ENCODE measurements around the gene ARR3. TPM values are rescaled to one million over a fixed set of nuclear protein-coding genes. Genes with fewer than 3 reads are reported as not detected.
"Not testable (repeated sequence)": the region's sequence is repeated elsewhere in the genome, so short reads cannot be mapped to it uniquely, and the experiment has no call there.

The ARR3 gene
- total RNA-seq, 1 donor from 2014 or later: not detected

- no peak for TF ChIP-seq CTCF (IDR thresholded peaks at IDR 0.05; ENCODE audit: insufficient read depth, low read length, severe bottlenecking)
- DNase-seq (ENCODE audit: low read depth): no peak
- FAIRE-seq: no peak
- no peaks in the 10 kb centered on the region for H3K27me3 ChIP-seq (ENCODE audit: control insufficient read depth, insufficient read depth, low read length)
- H3K36me3 ChIP-seq (ENCODE audit: control insufficient read depth, insufficient read depth, low read length): no peaks in the 10 kb centered on the region
- no peak within 1 kb of the TSS for H3K4me3 ChIP-seq (ENCODE audit: low read depth, low read length)
Measured at GRCh38 chrX:70234355-70234754, 33.8 kb upstream of the ARR3 start, which contains the start of gene AWAT1. Gene AWAT1, plus strand, starts transcription at chrX:70234655. Its CDS starts 41 bp downstream, at chrX:70234696.

GRCh38 chrX:70240751-70241150, 27.4 kb upstream of the ARR3 start:
- FAIRE-seq (no peak), DNase-seq (ENCODE audit: low read depth) (no peak)
- Histone ChIP-seq H3K36me3 (ENCODE audit: control insufficient read depth, insufficient read depth, low read length) (no peaks in the 10 kb centered on the region), H3K27me3 (ENCODE audit: control insufficient read depth, insufficient read depth, low read length) (no peaks in the 10 kb centered on the region), H3K4me3 (ENCODE audit: low read depth, low read length) (no peak overlapping the region)
- no peak for TF ChIP-seq CTCF (IDR thresholded peaks at IDR 0.05; ENCODE audit: insufficient read depth, low read length, severe bottlenecking)

GRCh38 chrX:70241501-70241900, 26.6 kb upstream of the ARR3 start:
- FAIRE-seq (no peak), DNase-seq (ENCODE audit: low read depth) (no peak)
- H3K36me3 ChIP-seq (ENCODE audit: control insufficient read depth, insufficient read depth, low read length): no peaks in the 10 kb centered on the region
- H3K27me3 ChIP-seq (ENCODE audit: control insufficient read depth, insufficient read depth, low read length): no peaks in the 10 kb centered on the region
- TF ChIP-seq CTCF (IDR thresholded peaks at IDR 0.05; ENCODE audit: insufficient read depth, low read length, severe bottlenecking): no peak
- H3K4me3 ChIP-seq (ENCODE audit: low read depth, low read length): no peak overlapping the region

GRCh38 chrX:70243601-70244000, 24.5 kb upstream of the ARR3 start:
- H3K36me3 ChIP-seq (ENCODE audit: control insufficient read depth, insufficient read depth, low read length); FAIRE-seq; H3K27me3 ChIP-seq (ENCODE audit: control insufficient read depth, insufficient read depth, low read length); H3K4me3 ChIP-seq (ENCODE audit: low read depth, low read length): not testable (repeated sequence)
- peak; percentile 39 for DNase-seq (ENCODE audit: low read depth)

- Histone ChIP-seq H3K36me3 (ENCODE audit: control insufficient read depth, insufficient read depth, low read length) (no peaks in the 10 kb centered on the region), H3K27me3 (ENCODE audit: control insufficient read depth, insufficient read depth, low read length) (no peaks in the 10 kb centered on the region), H3K4me3 (ENCODE audit: low read depth, low read length) (no peak overlapping the region)
- TF ChIP-seq CTCF (IDR thresholded peaks at IDR 0.05; ENCODE audit: insufficient read depth, low read length, severe bottlenecking): no peak
- no peak for DNase-seq (ENCODE audit: low read depth)
- FAIRE-seq: no peak
Measured at GRCh38 chrX:70244881-70245280, 23.3 kb upstream of the ARR3 start.

- H3K27me3 ChIP-seq (ENCODE audit: control insufficient read depth, insufficient read depth, low read length): no peaks in the 10 kb centered on the region
- H3K4me3 ChIP-seq (ENCODE audit: low read depth, low read length): no peak overlapping the region
- no peak for TF ChIP-seq CTCF (IDR thresholded peaks at IDR 0.05; ENCODE audit: insufficient read depth, low read length, severe bottlenecking)
- no peak for DNase-seq (ENCODE audit: low read depth)
- H3K36me3 ChIP-seq (ENCODE audit: control insufficient read depth, insufficient read depth, low read length): no peaks in the 10 kb centered on the region
- FAIRE-seq: no peak
Measured at GRCh38 chrX:70247252-70247651, 20.9 kb upstream of the ARR3 start.
